Subcutaneous adipose tissue (tissue), 4 donors: Measurements from ENCODE around the gene SIPA1L3. TPM values are rescaled to one million over a fixed set of nuclear protein-coding genes. Genes with fewer than 3 reads are reported as not detected.

ENCODE experiments used
- total RNA-seq, 4 donors: library from RNA; depleted of rRNA; stranded (reverse); fragments of >200 nt; gene quantifications; one replicate each; pipeline ENCODE4 v1.1.0, GENCODE V29; 2016
- TF ChIP-seq, protein P1 (sequence below): fragments of 450-650 bp; IDR thresholded peaks from one replicate; pipeline ENCODE4 v1.5.1; 2016; ENCODE audit warnings: low read depth, mild to moderate bottlenecking, control low read depth, antibody characterized with exemption, moderate library complexity

The SIPA1L3 gene
- total RNA-seq, 4 donors from 2014 or later: 8.2 to 15.3 (median 11.6) TPM

- TF ChIP-seq, protein P1, sequence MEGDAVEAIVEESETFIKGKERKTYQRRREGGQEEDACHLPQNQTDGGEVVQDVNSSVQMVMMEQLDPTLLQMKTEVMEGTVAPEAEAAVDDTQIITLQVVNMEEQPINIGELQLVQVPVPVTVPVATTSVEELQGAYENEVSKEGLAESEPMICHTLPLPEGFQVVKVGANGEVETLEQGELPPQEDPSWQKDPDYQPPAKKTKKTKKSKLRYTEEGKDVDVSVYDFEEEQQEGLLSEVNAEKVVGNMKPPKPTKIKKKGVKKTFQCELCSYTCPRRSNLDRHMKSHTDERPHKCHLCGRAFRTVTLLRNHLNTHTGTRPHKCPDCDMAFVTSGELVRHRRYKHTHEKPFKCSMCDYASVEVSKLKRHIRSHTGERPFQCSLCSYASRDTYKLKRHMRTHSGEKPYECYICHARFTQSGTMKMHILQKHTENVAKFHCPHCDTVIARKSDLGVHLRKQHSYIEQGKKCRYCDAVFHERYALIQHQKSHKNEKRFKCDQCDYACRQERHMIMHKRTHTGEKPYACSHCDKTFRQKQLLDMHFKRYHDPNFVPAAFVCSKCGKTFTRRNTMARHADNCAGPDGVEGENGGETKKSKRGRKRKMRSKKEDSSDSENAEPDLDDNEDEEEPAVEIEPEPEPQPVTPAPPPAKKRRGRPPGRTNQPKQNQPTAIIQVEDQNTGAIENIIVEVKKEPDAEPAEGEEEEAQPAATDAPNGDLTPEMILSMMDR: no peak
Observed at GRCh38 chr19:38034492-38034860, 127.5 kb downstream of the SIPA1L3 start.

DNA sequence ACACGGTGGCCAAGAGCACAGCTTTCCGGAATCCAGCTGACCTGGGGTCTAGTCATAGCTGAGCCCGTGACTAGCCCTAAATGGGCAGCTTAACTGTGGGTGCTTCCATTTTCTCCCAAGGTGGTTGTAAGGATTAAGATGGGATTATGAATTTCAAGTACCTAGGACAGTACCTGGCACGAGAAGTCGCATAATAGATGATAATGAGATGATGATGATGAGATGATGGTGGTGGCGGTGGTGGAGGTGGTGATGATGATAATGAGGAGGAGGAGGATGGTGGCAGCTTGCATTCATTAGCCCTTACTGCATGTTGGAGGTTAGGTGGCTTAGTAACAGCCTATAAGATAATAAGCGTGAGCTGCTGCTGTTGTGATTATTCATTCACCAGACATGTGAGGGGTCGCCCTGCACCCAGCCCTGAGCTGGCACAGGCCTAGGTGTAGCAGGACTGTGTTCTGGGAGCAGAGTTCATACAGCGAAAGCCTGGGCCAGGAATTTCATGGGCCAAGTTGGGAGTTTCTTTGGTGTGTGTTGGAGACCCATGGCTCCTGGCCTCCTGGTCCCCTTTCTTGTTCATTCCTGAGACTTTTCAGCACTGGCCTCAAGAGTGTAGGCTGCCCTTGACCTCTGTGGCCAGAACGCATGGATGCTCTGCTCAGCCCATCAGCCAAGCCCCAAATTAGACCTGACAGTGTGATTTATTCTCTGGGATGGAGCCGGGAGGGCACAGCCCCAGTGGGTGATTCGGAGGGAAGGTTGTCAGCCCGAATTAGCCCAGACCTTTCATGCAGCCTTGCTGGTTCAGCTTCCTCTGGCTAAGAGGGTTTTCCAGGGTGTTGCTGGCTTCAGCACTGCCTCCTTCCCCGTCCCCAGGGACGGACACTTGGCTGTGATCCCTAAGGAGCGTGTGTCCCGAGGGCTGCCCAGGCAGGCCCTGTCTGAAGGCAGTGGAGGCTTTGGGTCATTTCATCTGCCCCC, 128.8 kb downstream of the SIPA1L3 start:
- TF ChIP-seq, protein P1: no peak

DNA sequence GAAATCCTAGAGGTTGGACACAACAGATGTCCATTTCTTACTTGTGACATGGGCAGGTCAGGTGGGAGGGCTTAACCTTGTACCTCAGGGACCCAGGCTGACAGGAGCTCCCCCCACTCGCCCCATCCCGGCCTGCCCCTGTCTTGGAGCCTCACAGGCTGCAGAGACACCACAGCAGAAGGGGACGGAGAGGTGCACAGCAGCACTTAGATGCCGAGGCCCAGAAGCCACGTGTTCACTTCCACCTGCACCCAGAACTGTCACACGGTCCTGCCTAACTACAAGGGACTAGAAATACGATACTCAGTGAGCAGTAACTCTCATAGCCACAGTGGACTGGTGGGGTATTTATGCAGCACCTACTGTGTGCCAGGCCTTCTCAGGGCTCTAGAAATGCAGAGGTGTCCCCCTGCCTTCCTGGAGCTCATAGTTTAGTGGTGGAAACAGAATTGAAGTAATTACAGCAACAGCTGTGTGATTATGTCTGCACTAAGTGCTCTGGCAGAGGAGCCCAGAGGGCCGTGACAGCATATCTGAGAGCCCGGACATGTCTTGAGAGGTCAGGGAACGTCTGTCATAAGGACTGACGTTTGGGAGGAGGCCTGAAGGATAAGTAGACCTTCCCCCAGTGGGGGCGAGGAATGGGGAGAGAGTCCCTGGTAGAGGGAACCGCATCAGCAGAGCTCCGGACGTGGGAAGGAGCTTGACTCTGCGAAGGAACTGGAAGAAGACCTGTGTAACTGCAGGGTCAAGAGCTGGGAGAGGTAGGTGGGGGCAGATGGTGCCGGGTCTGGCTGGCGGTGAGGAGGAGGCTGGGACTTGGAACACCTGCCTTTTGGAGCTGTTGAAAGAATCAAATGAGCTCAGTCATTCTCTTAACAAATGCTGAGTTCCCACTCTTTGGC, 130.0 kb downstream of the SIPA1L3 start:
- TF ChIP-seq, protein P1: no peak

- TF ChIP-seq, protein P1: no peak
Observed at GRCh38 chr19:38039966-38040365, 133.0 kb downstream of the SIPA1L3 start.

DNA sequence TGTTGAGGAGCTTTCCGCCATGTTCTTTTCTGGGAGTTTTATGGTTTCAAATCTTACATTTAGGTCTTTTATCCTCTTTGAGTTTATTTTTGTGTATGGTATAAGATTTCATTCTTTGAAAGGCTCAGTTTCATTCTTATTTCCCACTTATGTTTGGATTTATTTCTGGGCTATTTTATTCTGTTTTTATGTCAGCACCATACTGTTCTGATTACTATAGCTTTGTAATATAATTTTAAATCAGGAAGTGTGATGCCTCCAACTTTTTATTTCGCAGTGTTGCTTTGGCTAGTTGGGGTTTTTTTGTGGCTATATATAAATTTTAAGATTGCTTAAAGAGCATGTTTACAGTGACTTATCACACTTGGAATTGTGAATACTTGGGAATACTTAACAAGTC, 135.1 kb downstream of the SIPA1L3 start:
- TF ChIP-seq, protein P1: no peak

DNA sequence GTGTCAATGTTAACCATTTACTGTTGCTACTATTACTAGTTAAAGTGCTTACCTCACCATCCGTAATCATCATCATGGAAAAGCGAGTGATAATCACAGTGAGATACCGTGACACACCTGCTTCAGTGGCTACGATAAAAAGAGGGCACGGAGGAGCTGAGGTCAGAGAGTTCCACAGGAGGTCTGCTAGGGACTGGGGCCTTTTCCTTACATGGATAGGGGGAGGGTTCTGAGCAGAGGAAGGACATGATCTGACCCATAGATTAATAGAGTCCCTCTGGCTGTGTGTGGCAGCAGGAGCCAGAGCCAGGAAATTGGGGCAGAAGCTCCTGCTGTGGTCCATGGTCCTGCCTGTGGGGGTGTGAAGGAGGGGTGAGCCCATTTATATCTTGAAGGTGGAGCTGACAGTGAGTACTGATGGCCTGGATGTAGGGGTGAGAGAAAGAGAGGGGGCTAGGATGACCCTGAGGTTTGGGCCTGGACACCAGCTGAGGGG, 136.7 kb downstream of the SIPA1L3 start:
- TF ChIP-seq, protein P1: no peak
